ENCODE results near the gene ATF2.

The ATF2 gene, protein sequence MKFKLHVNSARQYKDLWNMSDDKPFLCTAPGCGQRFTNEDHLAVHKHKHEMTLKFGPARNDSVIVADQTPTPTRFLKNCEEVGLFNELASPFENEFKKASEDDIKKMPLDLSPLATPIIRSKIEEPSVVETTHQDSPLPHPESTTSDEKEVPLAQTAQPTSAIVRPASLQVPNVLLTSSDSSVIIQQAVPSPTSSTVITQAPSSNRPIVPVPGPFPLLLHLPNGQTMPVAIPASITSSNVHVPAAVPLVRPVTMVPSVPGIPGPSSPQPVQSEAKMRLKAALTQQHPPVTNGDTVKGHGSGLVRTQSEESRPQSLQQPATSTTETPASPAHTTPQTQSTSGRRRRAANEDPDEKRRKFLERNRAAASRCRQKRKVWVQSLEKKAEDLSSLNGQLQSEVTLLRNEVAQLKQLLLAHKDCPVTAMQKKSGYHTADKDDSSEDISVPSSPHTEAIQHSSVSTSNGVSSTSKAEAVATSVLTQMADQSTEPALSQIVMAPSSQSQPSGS

DNA sequence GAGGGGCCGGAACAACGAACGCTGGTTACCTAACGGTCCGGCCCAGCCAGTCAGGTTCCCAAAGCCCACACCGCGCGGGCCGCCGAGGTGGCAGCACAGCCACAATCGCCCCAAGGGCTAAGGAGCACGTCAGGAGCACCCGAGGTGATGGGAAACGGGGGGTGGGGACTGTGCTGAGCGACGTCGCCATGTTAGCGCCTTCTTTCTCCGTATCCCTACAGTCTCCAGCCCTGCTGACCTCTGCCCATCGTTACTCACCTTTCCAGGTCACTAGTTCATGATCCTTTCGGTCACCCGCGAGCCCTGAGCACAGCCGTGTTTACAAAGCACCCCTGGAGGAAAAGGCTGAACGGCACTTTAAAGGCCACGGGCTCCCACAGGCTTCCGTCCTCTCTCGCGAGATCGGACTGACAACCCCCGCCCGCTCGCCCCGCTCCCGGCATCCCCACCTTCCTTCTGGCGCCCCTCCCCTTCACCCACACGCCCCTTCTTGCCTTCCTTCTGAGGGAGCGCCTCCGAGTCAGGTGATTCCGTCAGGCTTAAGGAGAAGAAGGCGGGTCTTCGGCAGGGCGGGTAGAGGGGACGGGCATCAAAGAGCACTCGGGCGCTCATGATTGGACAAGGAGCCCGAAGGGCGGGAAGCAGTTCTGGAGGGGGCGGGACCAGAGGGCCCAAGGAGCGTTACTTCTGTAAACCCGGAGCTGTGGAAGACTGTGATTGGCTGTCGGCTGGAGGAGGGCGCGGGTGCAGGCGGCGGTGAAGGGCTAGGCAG, at the start of gene ATF2:
Gene ATF2 (minus strand): TSS at position 412 of the 772 bp plus-strand sequence. CDS start 31,760 bp downstream, outside the sequence.
- Histone ChIP-seq H3K4me3 (replicated peaks; ENCODE audit: low read depth, low read length) (peak within 1 kb of the TSS; percentile 89), H3K36me3 (ENCODE audit: control insufficient read depth, insufficient read depth, low read length) (no peaks in the 10 kb centered on the region), H3K27me3 (replicated peaks; ENCODE audit: control insufficient read depth, insufficient read depth, low read length) (no peaks in the 10 kb centered on the region)
- TF ChIP-seq, protein P1, sequence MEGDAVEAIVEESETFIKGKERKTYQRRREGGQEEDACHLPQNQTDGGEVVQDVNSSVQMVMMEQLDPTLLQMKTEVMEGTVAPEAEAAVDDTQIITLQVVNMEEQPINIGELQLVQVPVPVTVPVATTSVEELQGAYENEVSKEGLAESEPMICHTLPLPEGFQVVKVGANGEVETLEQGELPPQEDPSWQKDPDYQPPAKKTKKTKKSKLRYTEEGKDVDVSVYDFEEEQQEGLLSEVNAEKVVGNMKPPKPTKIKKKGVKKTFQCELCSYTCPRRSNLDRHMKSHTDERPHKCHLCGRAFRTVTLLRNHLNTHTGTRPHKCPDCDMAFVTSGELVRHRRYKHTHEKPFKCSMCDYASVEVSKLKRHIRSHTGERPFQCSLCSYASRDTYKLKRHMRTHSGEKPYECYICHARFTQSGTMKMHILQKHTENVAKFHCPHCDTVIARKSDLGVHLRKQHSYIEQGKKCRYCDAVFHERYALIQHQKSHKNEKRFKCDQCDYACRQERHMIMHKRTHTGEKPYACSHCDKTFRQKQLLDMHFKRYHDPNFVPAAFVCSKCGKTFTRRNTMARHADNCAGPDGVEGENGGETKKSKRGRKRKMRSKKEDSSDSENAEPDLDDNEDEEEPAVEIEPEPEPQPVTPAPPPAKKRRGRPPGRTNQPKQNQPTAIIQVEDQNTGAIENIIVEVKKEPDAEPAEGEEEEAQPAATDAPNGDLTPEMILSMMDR (IDR thresholded peaks at IDR 0.05; ENCODE audit: insufficient read depth, low read length, poor library complexity, severe bottlenecking), result no peak
- peak; percentile 98 for DNase-seq (ENCODE audit: extremely low read depth, insufficient read length)

GRCh38 chr2:175207741-175208438, 39.9 kb upstream of the ATF2 start:
- DNase-seq (ENCODE audit: extremely low read depth, insufficient read length), result no peak
- TF ChIP-seq, protein P1 (IDR thresholded peaks at IDR 0.05; ENCODE audit: insufficient read depth, low read length, poor library complexity, severe bottlenecking), result no peak
- Histone ChIP-seq H3K27me3 (replicated peaks; ENCODE audit: control insufficient read depth, insufficient read depth, low read length) (no peaks in the 10 kb centered on the region; the same call in 1 of the 2 replicates), H3K4me3 (replicated peaks; ENCODE audit: low read depth, low read length) (no peak overlapping the region), H3K36me3 (ENCODE audit: control insufficient read depth, insufficient read depth, low read length) (no peaks in the 10 kb centered on the region)

DNA sequence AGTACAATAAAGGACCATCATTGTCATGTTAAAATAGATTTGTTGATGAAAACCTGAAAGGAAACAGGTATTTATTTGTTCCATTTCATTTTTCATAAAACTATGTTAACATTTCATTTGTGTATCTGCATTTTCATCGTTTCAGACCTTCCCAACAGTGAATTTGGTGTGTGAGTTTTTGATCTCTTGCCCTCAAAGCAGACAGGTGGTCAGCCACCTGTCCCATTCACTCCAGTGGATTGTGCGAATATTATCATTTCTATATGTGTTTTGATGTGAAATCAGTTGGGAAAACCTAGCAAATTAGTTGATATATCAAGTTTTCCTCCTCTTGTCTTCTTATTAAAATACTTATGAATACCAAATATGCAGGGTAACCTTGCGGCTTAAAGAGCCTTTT, 38.9 kb upstream of the ATF2 start:
- Histone ChIP-seq H3K36me3 (ENCODE audit: control insufficient read depth, insufficient read depth, low read length) (no peaks in the 10 kb centered on the region), H3K27me3 (replicated peaks; ENCODE audit: control insufficient read depth, insufficient read depth, low read length) (no peaks in the 10 kb centered on the region), H3K4me3 (replicated peaks; ENCODE audit: low read depth, low read length) (no peak overlapping the region)
- TF ChIP-seq, protein P1 (IDR thresholded peaks at IDR 0.05; ENCODE audit: insufficient read depth, low read length, poor library complexity, severe bottlenecking), result no peak
- no peak for DNase-seq (ENCODE audit: extremely low read depth, insufficient read length)

DNA sequence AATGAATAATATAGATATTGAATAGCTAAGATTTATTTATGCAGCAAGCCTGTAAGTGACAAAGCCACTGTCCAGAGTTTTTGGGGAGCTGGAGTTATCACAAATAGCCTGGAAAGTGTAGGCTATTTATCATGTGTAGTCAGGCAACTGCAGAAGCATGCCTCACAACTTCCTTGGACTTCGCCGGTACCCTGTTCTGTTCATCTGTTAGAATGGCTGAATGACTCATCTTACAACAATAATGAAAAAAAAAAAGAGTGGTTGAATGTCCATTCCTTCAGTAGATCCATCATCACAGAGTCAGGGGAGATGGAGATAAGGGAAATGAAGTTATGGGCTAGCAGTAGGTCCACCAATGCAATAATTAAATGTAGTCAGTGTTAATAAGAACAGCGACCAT, 37.5 kb upstream of the ATF2 start:
- H3K4me3 ChIP-seq (replicated peaks; ENCODE audit: low read depth, low read length), result no peak overlapping the region
- no peaks in the 10 kb centered on the region for H3K27me3 ChIP-seq (replicated peaks; ENCODE audit: control insufficient read depth, insufficient read depth, low read length)
- TF ChIP-seq, protein P1 (IDR thresholded peaks at IDR 0.05; ENCODE audit: insufficient read depth, low read length, poor library complexity, severe bottlenecking), result no peak
- no peak for DNase-seq (ENCODE audit: extremely low read depth, insufficient read length)
- no peaks in the 10 kb centered on the region for H3K36me3 ChIP-seq (ENCODE audit: control insufficient read depth, insufficient read depth, low read length)

GRCh38 chr2:175203621-175204496, 35.9 kb upstream of the ATF2 start:
- H3K27me3 ChIP-seq (replicated peaks; ENCODE audit: control insufficient read depth, insufficient read depth, low read length), result no peaks in the 10 kb centered on the region
- no peak for DNase-seq (ENCODE audit: extremely low read depth, insufficient read length)
- no peak overlapping the region for H3K4me3 ChIP-seq (replicated peaks; ENCODE audit: low read depth, low read length)
- no peaks in the 10 kb centered on the region for H3K36me3 ChIP-seq (ENCODE audit: control insufficient read depth, insufficient read depth, low read length)
- TF ChIP-seq, protein P1 (IDR thresholded peaks at IDR 0.05; ENCODE audit: insufficient read depth, low read length, poor library complexity, severe bottlenecking), result peak; percentile 66
